Keratinocyte (primary cell): ENCODE results near the gene ECE2. TPM values are rescaled to one million over a fixed set of nuclear protein-coding genes. Genes with fewer than 3 reads are reported as not detected.
A peak's percentile ranks its signal among the peaks of the same experiment; 100 is the strongest.

Source experiments
- DNase-seq: peaks from one replicate; pipeline ENCODE4 v3.0.0-alpha.2; 2011; ENCODE audit warnings: low read depth, missing footprints, low spot score
- FAIRE-seq: peaks from 2 replicates; lab custom pipeline; 2011; peaks lifted over from hg19 to GRCh38; lab: Jason Lieb, UNC
- H2AFZ ChIP-seq: 2 replicates; pipeline ENCODE4 v1.6.0; 2012; ENCODE audit warnings: low read length, control low read depth, inconsistent platforms; ENCODE audit not compliant: control insufficient read depth
- H3K27ac ChIP-seq: 2 replicates; pipeline ENCODE4 v1.5.1; 2011; ENCODE audit warnings: low read length; ENCODE audit not compliant: control insufficient read depth, insufficient read depth
- H3K27me3 ChIP-seq: 3 replicates; pipeline ENCODE4 v1.6.0; 2011; ENCODE audit warnings: low read length; ENCODE audit not compliant: control insufficient read depth, insufficient read depth; ENCODE audit errors: extremely low read depth
- H3K36me3 ChIP-seq, 2 experiments: 2 replicates in 1 of 2; 3 replicates in 1 of 2; pipeline ENCODE4 v1.5.1; 2011; ENCODE audit warnings: low read length in 2 of 2, mild to moderate bottlenecking in 1 of 2; ENCODE audit not compliant: control insufficient read depth in 2 of 2, insufficient read depth in 2 of 2; ENCODE audit errors: extremely low read depth in 1 of 2
- H3K4me1 ChIP-seq: 3 replicates; pipeline ENCODE4 v1.5.1; 2011; ENCODE audit warnings: low read length; ENCODE audit not compliant: control insufficient read depth, insufficient read depth; ENCODE audit errors: extremely low read depth
- H3K4me2 ChIP-seq: 3 replicates; pipeline ENCODE4 v1.6.0; 2011; ENCODE audit warnings: low read depth, low read length; ENCODE audit not compliant: control insufficient read depth, insufficient read depth; ENCODE audit errors: extremely low read depth
- H3K4me3 ChIP-seq, 3 experiments: fragments of 200-600 bp in 1 of 3; sonication (generic) in 1 of 3; 2 replicates in 2 of 3; 3 replicates in 1 of 3; pipeline ENCODE4 v1.5.1; 2011 to 2016; ENCODE audit warnings: low read length in 3 of 3, mild to moderate bottlenecking in 3 of 3, control low read depth in 2 of 3, inconsistent platforms in 1 of 3, low read depth in 1 of 3, mixed read lengths in 1 of 3, mixed run types in 1 of 3, moderate library complexity in 1 of 3; ENCODE audit not compliant: control insufficient read depth in 2 of 3, insufficient read depth in 2 of 3; ENCODE audit errors: extremely low read depth in 1 of 3
- H3K79me2 ChIP-seq: 2 replicates; pipeline ENCODE4 v1.6.0; 2012; ENCODE audit warnings: low read length; ENCODE audit not compliant: control insufficient read depth, insufficient read depth
- H3K9ac ChIP-seq: 3 replicates; pipeline ENCODE4 v1.6.0; 2011; ENCODE audit warnings: low read length; ENCODE audit not compliant: control insufficient read depth, insufficient read depth; ENCODE audit errors: extremely low read depth
- H3K9me1 ChIP-seq: 3 replicates; pipeline ENCODE4 v1.6.0; 2011; ENCODE audit warnings: low read length; ENCODE audit not compliant: control insufficient read depth, insufficient read depth; ENCODE audit errors: extremely low read depth
- H3K9me3 ChIP-seq: 2 replicates; pipeline ENCODE4 v1.5.1; 2012; ENCODE audit warnings: low read depth, low read length; ENCODE audit not compliant: control insufficient read depth
- H4K20me1 ChIP-seq: 3 replicates; pipeline ENCODE4 v1.6.0; 2011; ENCODE audit warnings: low read length; ENCODE audit not compliant: control insufficient read depth, insufficient read depth; ENCODE audit errors: extremely low read depth
- CTCF ChIP-seq, 3 experiments: IDR thresholded peaks in 1 of 3; conservative IDR thresholded peaks in 1 of 3; optimal IDR thresholded peaks in 1 of 3; 2 replicates in 2 of 3; 3 replicates in 1 of 3; pipeline versions ENCODE3 to v1.5.1; 2011; ENCODE audit warnings: low read length in 3 of 3, mild to moderate bottlenecking in 3 of 3, moderate library complexity in 2 of 3, control low read depth in 1 of 3, inconsistent platforms in 1 of 3; ENCODE audit not compliant: insufficient read depth in 2 of 3; ENCODE audit errors: extremely low read depth in 1 of 3
- EZH2 ChIP-seq: IDR thresholded peaks from one replicate; pipeline ENCODE4 v1.6.1; 2012; ENCODE audit warnings: inconsistent platforms, mild to moderate bottlenecking, low read length, moderate library complexity
- dilution Hi-C: fragments of 300-500 bp; cut with MboI; formaldehyde crosslinking; loops from one replicate; pipeline ENCODE4 v1.7.0; 2020; ENCODE audit warnings: low sequenced_read_pairs; ENCODE audit not compliant: extremely low pct_ligation_motif_present
- polyA plus RNA-seq, 5 experiments: library from polyadenylated mRNA; depleted of rRNA in 3 of 5; stranded (reverse) in 3 of 5; stranded (forward) in 1 of 5; unstranded in 1 of 5; fragments of >200 nt; gene quantifications; 1 replicate in 1 of 5; 2 replicates in 3 of 5; 3 replicates in 1 of 5; pipeline versions ENCODE4 v1.2.1 to v1.2.3, GENCODE V29; 2011 to 2012; ENCODE audit warnings: missing spikeins in 2 of 5, low read depth in 1 of 5, low replicate concordance in 1 of 5

ECE2 gene
- polyA plus RNA-seq, 1 donor (not counting 4 experiments of a cell fraction or from before 2014, with no cell fraction given) = not detected

GRCh38 chr3:184289426-184289938 lies 13.7 kb downstream of the ECE2 start:
- peak; percentile 70 for FAIRE-seq
- Histone ChIP-seq H3K9me3 (no peaks in the 10 kb centered on the region), H3K36me3 (no peaks in the 10 kb centered on the region), H3K4me3 (no peak overlapping the region), H3K9ac (no peak overlapping the region), H3K79me2 (no peaks in the 10 kb centered on the region), H3K9me1 (no peaks in the 10 kb centered on the region), H4K20me1 (no peaks in the 10 kb centered on the region), H3K27ac (no peak overlapping the region), H2AFZ (no peak overlapping the region), H3K27me3 (no peaks in the 10 kb centered on the region), H3K4me1 (no peaks in the 10 kb centered on the region), H3K4me2 (no peak overlapping the region)
- dilution Hi-C loops = no loop called here
- TF ChIP-seq CTCF (optimal IDR thresholded peaks at IDR 0.05 in 1 of 3, IDR thresholded peaks at IDR 0.05 in 1 of 3, conservative IDR thresholded peaks at IDR 0.05 in 1 of 3; ENCODE audit: extremely low read depth in 1 of 3, insufficient read depth in 2 of 3, low read length in 3 of 3) (peak; percentile 72 to 85 (median 77)), EZH2 (no peak)
- peak; percentile 32 for DNase-seq

- H3K36me3 ChIP-seq = no peaks in the 10 kb centered on the region
- H3K4me1 ChIP-seq = no peaks in the 10 kb centered on the region
- no peak overlapping the region for H3K9ac ChIP-seq
- H3K27ac ChIP-seq = no peak overlapping the region
- H3K9me1 ChIP-seq = no peaks in the 10 kb centered on the region
- FAIRE-seq (no peak), DNase-seq (no peak)
- TF ChIP-seq CTCF (optimal IDR thresholded peaks at IDR 0.05 in 1 of 3, IDR thresholded peaks at IDR 0.05 in 1 of 3, conservative IDR thresholded peaks at IDR 0.05 in 1 of 3; ENCODE audit: extremely low read depth in 1 of 3, insufficient read depth in 2 of 3, low read length in 3 of 3) = no peak
- TF ChIP-seq EZH2 = no peak
- dilution Hi-C loops = no loop called here
- H2AFZ ChIP-seq = no peak overlapping the region
- no peak overlapping the region for H3K4me2 ChIP-seq
- H3K79me2 ChIP-seq = no peaks in the 10 kb centered on the region
- no peaks in the 10 kb centered on the region for H3K27me3 ChIP-seq
- no peaks in the 10 kb centered on the region for H4K20me1 ChIP-seq
- no peak overlapping the region for H3K4me3 ChIP-seq
- no peaks in the 10 kb centered on the region for H3K9me3 ChIP-seq
These were observed 14.5 kb downstream of the ECE2 start for GRCh38 chr3:184290331-184290730.
